Stimulated activated CD4-positive, alpha-beta T cell treated with anti-CD3 and anti-CD28 coated beads, Interleukin-1b, Interleukin-23, amount 100 ng/mL, for 4 hours (primary cell): Measurements from ENCODE around the gene LILRA2.
"Not testable (repeated sequence)": the region's sequence is repeated elsewhere in the genome, so short reads cannot be mapped to it uniquely, and the experiment has no call there.

Experiments
- DNase-seq, 2 donors: peaks; one replicate each; pipeline ENCODE4 v3.0.0-alpha.2; 2020; ENCODE audit warnings: low read depth in 2 of 2

The LILRA2 gene

DNA sequence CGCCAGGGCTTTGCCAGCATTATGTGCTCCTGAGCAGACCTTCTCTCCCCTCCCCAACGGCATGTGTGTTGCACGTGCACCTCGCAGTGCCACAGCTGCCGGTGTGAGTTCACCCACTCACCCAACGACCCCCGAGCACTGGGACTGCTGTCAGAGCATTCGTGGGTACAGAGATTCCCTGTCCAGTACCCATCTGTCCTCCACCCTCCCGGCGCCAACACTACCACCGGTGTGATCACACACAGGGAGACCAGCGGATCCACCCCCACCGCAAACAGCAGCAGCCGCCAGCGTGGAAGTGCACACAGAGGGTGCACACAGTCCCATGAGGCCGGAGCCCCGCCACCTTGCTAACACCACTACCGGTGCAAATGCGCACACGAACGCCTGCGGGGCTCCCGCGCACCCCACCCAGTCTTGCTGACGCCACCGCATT lies 35.8 kb downstream of the LILRA2 start:
- no peak for DNase-seq

DNA sequence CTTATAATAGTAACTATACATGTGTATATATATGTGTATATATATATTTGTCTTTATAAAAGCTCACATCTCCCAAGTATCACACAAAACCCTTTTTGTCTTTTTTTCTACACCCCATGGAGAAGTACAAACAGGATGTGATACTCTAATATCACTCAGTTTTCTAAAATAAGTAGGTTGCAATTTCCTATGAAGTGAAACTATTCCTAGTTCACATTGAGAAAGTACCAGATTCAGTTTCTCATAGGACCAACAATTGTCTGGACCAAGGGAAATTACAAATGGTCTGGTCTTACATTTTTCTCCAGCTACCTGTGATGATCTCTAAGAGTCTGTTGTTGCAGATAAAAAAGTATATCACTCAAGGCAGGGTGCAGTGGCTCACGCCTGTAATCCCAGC lies 38.8 kb downstream of the LILRA2 start:
- DNase-seq: no peak

DNA sequence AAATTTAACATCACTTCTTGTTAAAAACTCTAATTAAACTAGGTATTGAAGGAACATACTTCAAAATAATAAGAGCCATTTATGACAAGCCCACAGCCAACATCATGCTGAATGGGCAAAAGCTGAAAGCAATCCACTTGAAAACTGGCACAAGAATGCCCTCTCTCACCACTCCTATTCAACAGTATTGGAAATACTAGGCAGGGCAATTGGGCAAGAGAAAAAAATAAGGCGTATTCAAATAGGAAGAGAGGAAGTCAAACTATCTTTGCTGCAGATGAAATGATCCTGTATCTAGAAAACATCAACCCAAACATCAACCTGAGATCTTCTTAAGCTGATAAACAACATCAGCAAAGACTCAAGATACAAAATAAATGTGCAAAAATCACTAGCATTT lies 41.1 kb downstream of the LILRA2 start:
- no peak for DNase-seq

DNA sequence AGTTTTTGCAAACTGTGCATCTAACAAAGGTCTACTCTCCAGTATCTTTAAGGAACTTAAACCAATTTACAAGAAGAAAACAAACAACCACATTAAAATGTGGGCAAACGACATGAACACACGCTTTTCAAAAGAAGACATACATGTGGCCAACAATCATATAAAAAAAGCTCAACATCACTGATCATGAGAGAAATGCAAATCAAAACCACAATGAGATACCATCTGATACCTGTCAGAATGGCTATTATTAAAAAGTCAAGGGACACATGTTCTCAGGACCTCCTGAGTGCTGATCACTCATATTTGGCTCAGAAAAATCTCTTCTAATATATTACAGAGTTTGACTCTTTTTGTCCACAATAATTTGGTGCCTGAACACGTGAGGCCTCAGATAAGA lies 42.5 kb downstream of the LILRA2 start:
- no peak for DNase-seq

DNA sequence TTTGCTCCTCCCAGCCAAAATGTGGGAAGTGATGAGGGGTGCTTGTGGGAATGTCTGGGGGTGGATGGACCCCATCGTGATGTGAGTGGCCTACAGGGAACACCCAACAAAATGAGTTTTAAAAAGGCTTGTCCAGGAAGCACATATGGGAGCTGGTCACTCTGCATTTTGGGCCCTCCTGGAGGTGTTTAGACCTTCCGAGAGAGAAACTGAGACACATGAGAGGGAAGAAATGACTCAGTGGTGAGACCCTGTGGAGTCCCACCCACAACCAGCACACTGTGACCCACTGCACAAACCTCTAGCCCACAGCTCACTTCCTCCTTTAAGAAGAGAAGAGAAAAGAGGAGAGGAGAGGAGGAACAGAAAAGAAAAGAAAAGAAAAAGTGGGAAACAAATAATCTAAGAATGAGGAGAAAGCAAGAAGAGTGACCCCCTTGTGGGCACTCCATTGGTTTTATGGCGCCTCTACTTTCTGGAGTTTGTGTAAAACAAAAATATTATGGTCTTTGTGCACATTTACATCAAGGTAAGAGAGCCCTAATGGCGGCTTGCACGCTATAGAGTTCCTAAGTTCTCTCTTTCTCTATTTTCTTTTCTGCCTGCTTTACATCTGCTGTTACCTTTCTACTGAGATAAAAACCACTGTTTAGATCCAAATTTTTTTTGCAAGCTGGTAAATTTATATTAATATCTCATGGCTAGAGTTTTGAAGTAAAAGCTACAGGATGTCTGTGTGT lies 43.4 kb downstream of the LILRA2 start:
- no peak for DNase-seq

DNA sequence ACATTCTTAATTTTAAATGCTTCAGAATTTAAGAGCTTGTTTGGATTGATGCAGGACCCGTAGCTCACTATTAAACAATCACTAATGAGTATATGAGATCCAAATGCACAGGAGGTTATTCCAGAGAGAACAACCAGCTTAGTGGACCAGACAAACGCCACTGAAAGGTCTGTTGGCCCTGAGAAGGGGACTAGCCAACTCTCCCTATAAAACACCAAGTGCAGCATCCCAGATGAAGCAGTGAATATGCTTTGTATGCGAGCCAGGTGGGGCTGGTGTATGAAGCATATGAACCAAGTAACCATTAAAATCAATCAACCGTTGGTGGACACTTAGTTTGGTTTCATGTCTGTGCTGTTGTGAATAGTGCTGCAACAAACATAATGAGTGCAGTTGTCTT lies 46.9 kb downstream of the LILRA2 start:
- no peak for DNase-seq

DNA sequence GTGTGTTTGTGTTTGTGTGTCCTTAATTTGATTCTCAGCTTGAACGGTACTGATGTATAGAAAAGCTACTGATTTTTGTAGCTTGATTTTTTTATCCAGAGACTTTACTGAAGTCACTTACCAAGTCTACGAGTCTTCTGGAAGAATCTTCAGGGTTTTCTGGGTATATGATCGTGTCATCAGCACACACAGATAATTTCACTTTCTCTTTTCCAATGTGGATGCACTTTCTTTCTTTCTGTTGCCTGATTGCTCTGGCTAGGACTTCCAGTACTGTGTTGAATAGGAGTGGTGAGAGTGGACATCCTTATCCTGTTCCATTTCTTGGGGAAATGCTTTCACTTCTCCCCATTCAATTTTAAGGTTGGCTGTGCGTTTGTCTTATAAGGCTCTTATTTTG lies 48.8 kb downstream of the LILRA2 start:
- no peak for DNase-seq

DNA sequence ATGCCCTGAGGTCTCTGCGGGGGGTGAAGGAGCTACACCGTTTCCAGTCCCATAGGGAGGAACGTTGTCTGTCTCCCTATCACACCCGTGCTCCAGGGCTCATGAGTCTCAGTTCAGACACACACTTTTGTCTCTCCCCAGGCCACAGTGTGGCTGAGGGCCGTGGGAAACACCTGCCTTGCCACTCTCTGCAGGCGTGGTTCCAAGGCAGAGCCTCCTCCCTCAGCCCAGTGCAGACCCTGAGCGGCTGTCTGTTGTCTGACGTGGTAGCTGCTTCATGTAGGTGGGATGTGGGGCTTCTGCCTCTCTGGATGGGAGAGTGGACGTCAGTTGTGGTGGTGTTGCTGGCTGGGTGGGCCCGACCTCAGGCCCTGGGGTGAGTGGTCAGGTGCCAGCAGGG lies 50.6 kb downstream of the LILRA2 start:
- DNase-seq: not testable (repeated sequence)

DNA sequence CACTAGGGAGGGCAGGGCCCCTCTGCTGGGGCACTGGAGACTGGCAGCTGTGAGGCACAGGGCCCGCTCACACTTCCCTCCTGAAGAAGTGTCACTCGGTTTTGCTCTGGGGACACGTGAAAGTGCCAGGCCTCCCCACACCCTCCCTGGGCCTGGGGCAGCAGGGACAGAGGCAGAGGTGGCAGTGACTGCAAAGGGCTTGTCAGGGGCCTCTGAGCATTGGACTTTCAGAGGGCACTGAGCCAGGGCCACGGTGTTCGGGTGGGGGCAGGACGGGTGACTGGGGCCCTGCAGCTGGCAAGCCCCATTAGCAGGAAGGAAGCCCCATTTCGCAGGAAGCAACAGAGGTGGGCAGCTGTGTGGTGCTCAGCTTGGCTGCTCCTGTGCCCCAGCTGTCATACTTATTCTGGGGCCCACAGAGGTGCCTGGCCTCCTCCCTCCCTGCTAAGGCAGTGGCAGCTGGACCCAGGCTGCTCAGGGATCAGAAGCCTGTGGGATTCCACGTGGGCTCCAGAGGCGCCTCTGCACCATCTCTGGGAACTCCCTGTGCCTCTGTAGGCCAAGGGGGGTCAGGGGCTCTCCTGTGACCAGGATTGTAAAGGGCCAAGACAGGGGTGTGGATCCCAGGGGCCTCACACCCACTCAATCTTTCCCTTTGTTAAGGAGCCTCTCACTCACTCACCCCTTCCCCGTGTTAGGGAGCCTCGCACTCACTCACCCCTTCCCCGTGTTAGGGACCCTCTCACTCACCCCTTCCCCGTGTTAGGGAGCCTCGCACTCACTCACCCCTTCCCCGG lies 51.5 kb downstream of the LILRA2 start:
- DNase-seq: not testable (repeated sequence)

DNA sequence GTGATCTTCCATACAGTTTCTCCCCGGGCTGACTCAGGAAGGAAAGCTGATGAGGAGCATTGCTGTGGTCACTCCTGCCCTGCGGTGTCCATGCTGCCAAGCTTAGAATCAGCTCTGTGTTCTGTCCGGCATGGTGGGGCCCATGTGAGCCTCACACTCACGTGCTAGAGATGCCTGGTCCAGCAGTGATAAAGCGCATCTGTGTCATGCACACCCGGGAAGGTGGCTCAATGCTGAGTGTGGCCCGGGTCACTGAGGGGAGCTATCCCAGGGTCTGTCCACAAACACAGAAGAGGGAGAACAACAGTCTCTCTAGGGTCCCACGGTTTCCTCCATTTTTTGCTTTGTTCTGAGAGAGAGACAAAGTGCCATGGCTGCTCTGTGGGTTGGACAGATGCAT lies 53.2 kb downstream of the LILRA2 start:
- no peak for DNase-seq

DNA sequence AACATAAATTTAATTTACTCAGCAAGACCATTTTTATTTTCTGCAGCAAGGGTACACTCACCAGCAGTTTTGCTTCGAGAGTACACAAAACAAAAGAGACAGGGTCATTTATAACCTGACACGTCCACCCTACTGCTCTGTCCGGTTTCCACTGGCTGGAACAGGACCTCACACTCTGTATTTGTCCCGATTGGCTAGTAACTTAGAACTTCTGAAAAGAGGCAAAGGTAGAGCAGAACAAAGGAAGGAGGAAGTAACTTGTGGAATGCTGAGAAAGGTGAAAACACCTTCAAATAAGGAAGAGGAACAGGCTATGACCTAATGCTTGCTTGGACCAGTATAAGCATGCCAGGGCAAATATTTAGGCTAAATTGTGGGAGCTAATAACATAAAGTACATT lies 54.3 kb downstream of the LILRA2 start:
- DNase-seq: not testable (repeated sequence)

DNA sequence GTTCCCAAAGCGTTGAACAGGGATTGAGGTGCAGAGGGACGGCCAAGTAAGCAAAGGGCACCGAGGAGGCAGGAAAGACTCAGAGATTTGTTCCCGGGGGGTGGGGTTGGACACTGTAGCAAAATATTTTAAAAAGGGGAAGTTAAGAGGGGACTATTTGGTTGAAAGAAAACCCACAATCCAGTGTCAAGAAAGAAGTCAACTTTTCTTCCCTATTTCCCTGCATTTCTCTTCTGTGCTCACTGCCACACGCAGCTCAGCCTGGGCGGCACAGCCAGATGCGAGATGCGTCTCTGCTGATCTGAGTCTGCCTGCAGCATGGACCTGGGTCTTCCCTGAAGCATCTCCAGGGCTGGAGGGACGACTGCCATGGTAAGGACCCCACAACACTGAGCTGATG lies 56.7 kb downstream of the LILRA2 start, which contains the start of gene LILRB1:
LILRB1 (plus strand) TSS at position 223 of the 400 bp plus-strand sequence. CDS start 590 bp downstream, outside the sequence.
- DNase-seq: not testable (repeated sequence)

DNA sequence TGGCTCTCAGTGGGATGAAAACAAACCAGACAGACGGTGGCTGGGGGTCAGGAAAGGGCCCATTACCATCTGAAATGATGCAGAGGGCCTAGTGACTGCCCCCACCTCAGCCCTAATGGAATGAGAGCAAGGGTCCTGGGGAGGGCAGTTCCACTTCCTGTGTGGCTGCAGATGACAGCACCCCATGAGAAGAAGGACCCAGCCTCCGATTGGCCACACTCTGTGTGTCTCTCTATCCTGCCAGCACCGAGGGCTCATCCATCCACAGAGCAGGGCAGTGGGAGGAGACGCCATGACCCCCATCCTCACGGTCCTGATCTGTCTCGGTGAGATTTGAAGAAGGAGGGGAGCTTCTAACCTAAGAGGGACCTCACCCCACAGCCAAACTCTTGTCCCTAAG lies 57.2 kb downstream of the LILRA2 start:
- DNase-seq: no peak

DNA sequence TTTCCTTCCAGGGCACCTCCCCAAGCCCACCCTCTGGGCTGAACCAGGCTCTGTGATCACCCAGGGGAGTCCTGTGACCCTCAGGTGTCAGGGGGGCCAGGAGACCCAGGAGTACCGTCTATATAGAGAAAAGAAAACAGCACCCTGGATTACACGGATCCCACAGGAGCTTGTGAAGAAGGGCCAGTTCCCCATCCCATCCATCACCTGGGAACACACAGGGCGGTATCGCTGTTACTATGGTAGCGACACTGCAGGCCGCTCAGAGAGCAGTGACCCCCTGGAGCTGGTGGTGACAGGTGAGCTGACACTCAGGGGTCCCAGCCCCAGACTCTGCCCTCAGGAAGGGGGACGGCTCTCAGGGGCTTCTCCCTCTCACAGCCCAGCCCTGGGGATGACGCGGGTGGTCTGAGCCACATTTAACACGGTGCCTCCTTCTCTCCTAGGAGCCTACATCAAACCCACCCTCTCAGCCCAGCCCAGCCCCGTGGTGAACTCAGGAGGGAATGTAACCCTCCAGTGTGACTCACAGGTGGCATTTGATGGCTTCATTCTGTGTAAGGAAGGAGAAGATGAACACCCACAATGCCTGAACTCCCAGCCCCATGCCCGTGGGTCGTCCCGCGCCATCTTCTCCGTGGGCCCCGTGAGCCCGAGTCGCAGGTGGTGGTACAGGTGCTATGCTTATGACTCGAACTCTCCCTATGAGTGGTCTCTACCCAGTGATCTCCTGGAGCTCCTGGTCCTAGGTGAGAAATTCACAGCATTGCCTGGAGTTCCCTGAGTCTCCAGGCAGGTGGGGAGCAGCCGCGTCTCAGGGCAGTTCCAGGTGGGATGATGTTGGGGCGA lies 58.1 kb downstream of the LILRA2 start:
- DNase-seq: not testable (repeated sequence)

DNA sequence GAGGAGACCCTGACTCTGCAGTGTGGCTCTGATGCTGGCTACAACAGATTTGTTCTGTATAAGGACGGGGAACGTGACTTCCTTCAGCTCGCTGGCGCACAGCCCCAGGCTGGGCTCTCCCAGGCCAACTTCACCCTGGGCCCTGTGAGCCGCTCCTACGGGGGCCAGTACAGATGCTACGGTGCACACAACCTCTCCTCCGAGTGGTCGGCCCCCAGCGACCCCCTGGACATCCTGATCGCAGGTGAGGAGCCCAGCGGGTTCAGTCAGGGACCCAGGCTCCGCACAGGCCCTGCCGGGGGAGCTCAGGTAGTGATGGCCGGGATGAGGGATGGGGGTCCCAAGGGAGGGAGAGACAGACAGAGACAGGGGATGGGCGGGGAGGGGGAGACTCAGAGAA lies 58.9 kb downstream of the LILRA2 start:
- not testable (repeated sequence) for DNase-seq

DNA sequence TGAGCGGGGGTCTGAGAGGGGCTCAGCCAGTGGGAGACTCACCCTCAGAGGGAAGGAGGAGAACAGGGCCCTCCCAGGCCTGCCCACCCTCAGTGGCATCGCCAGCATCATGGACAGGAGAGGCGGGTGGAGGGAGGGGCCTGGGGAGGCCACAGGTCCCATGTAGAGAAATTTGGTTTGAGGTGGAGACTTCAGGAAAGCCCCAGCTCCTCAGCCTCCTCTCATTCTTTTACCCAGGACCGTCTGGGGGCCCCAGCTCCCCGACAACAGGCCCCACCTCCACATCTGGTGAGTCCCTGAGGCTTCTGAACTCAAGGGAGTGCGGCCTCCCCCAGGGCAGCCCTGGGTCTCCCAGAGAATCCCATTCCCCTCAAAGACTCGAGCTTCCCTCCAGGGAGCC lies 59.8 kb downstream of the LILRA2 start:
- no peak for DNase-seq

DNA sequence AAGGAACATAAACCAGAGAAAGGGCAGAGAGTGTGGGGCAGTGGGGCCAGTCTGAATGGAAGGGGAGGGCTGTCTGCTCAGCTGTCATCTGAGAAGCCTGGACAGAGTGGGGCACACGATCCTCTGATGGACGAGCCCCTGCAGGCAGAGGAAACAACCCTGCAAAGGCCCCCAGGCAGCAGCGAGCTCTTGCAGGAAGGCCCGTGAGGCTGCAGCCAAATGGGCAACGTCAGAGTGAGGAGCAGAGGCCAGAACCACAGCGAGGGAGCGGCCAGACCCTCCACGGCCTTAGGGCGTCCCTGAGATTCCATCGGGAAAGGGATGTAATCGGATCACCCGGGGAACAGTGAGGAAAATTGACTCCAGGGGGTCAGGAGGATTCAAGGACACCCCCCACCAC lies 62.5 kb downstream of the LILRA2 start:
- not testable (repeated sequence) for DNase-seq

DNA sequence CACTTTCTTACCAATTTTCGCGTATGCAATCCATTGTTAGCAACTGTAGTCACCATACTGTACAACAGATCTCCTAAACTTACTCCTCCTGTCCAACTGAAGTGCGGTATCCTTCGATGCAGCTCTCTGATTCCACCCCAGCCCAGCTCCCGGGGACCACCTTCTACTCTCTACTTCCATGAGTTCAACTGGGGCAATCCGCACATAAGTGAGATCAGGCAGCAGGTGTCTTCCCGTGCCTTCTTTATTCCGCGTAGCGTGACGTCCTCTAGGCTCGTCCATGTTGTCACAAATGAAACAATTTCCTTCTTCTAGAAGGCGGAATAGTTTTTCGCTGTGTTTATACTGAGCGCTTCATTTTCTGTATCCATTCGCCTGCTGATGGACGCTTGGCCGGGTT lies 65.1 kb downstream of the LILRA2 start:
- DNase-seq: no peak
